Measurements from ENCODE around the gene MEF2D.

MEF2D gene

GRCh38 chr1:156479093-156480015 is 21.2 kb downstream of the MEF2D start:
- TF ChIP-seq ZBTB7A (IDR thresholded peaks at IDR 0.05; ENCODE audit: low read depth): no peak
- TF ChIP-seq NFIC (IDR thresholded peaks at IDR 0.05): no peak
- no peak for TF ChIP-seq USF1 (IDR thresholded peaks at IDR 0.05)
- TF ChIP-seq RAD21 (IDR thresholded peaks at IDR 0.05; ENCODE audit: low read depth): no peak
- no peak for TF ChIP-seq TEAD4 (IDR thresholded peaks at IDR 0.05)
- TF ChIP-seq EP300 (IDR thresholded peaks at IDR 0.05; ENCODE audit: borderline replicate concordance): no peak
- TF ChIP-seq YY1 (IDR thresholded peaks at IDR 0.05; ENCODE audit: low read depth): no peak
- TF ChIP-seq REST (IDR thresholded peaks at IDR 0.05; ENCODE audit: low read depth): no peak
- no peak for TF ChIP-seq EGR1 (IDR thresholded peaks at IDR 0.05)

GRCh38 chr1:156478250-156478627 is 22.3 kb downstream of the MEF2D start:
- TF ChIP-seq YY1 (IDR thresholded peaks at IDR 0.05; ENCODE audit: low read depth) (no peak), EGR1 (IDR thresholded peaks at IDR 0.05) (no peak), FOXM1 (IDR thresholded peaks at IDR 0.05; ENCODE audit: borderline replicate concordance, low read depth) (no peak)

- TF ChIP-seq CEBPB (IDR thresholded peaks at IDR 0.05) (no peak), MAX (IDR thresholded peaks at IDR 0.05) (no peak), EP300 (IDR thresholded peaks at IDR 0.05; ENCODE audit: borderline replicate concordance) (no peak), EGR1 (IDR thresholded peaks at IDR 0.05) (no peak), RAD21 (IDR thresholded peaks at IDR 0.05; ENCODE audit: low read depth) (no peak)
Observed at GRCh38 chr1:156477526-156478249, 22.9 kb downstream of the MEF2D start.

- TF ChIP-seq ZBTB7A (IDR thresholded peaks at IDR 0.05; ENCODE audit: low read depth): no peak
- no peak for TF ChIP-seq TAF1 (IDR thresholded peaks at IDR 0.05; ENCODE audit: low read depth)
- TF ChIP-seq CEBPB (IDR thresholded peaks at IDR 0.05): no peak
- TF ChIP-seq RAD21 (IDR thresholded peaks at IDR 0.05; ENCODE audit: low read depth): no peak
- TF ChIP-seq TCF12 (IDR thresholded peaks at IDR 0.05; ENCODE audit: low read depth): no peak
Observed at GRCh38 chr1:156476501-156477298, 23.9 kb downstream of the MEF2D start.

GRCh38 chr1:156475568-156476500 is 24.7 kb downstream of the MEF2D start:
- TF ChIP-seq TAF1 (IDR thresholded peaks at IDR 0.05; ENCODE audit: low read depth): no peak
- no peak for TF ChIP-seq TCF12 (IDR thresholded peaks at IDR 0.05; ENCODE audit: low read depth)
- TF ChIP-seq EGR1 (IDR thresholded peaks at IDR 0.05): no peak
- no peak for TF ChIP-seq REST (IDR thresholded peaks at IDR 0.05; ENCODE audit: low read depth)
- TF ChIP-seq ZBTB7A (IDR thresholded peaks at IDR 0.05; ENCODE audit: low read depth): no peak
- TF ChIP-seq CEBPB (IDR thresholded peaks at IDR 0.05): no peak
- no peak for TF ChIP-seq CREB1 (IDR thresholded peaks at IDR 0.05; ENCODE audit: low read depth)
- TF ChIP-seq MAX (IDR thresholded peaks at IDR 0.05): no peak
- TF ChIP-seq EP300 (IDR thresholded peaks at IDR 0.05; ENCODE audit: borderline replicate concordance): no peak
- no peak for TF ChIP-seq YY1 (IDR thresholded peaks at IDR 0.05; ENCODE audit: low read depth)
- no peak for TF ChIP-seq USF1 (IDR thresholded peaks at IDR 0.05)
- no peak for TF ChIP-seq NFIC (IDR thresholded peaks at IDR 0.05)
- TF ChIP-seq TEAD4 (IDR thresholded peaks at IDR 0.05): no peak
